Measurements from ENCODE around the gene KLHL40. TPM values are rescaled to one million over a fixed set of nuclear protein-coding genes. Genes with fewer than 3 reads are reported as not detected.
A peak's percentile ranks its signal among the peaks of the same experiment; 100 is the strongest.

The KLHL40 gene
- total and polyA plus RNA-seq, 5 experiments from 2014 or later, result not detected

GRCh38 chr3:42680806-42681205, 4.5 kb upstream of the KLHL40 start:
- H3K9me3 Mint-ChIP-seq, result peaks cover 6 to 33% (median 19%) of the 10 kb centered on the region in 9 donors
- H3K4me3 Mint-ChIP-seq, result no peak overlapping the region
- no peak for ATAC-seq
- POLR2A ChIA-PET, result no interaction called here
- DNase-seq, result no peak
- no peak overlapping the region for H3K27ac Mint-ChIP-seq
- H3K27me3 Mint-ChIP-seq, result peaks cover 6 to 34% (median 15%) of the 10 kb centered on the region in 5 donors
- peaks cover under 1 to 2% (median under 1%) of the 10 kb centered on the region in 4 donors for H3K4me1 Mint-ChIP-seq
- H3K36me3 Mint-ChIP-seq, result peaks cover 0 to 17% (median 8%) of the 10 kb centered on the region in 3 donors

- Mint-ChIP-seq H3K9me3 (peaks cover 6 to 27% (median 17%) of the 10 kb centered on the region in 9 donors), H3K27me3 (peaks cover 6 to 37% (median 19%) of the 10 kb centered on the region in 5 donors), H3K4me3 (no peak overlapping the region), H3K27ac (no peak overlapping the region), H3K4me1 (peaks cover 2 to 5% (median 2%) of the 10 kb centered on the region in 4 donors), H3K36me3 (peaks cover 0 to 17% (median 8%) of the 10 kb centered on the region in 3 donors)
- ATAC-seq (no peak), DNase-seq (peak in 1 of 10 donors; percentile 13)
- POLR2A ChIA-PET, result no interaction called here
These were observed 3.8 kb upstream of the KLHL40 start for GRCh38 chr3:42681361-42682038.

DNA sequence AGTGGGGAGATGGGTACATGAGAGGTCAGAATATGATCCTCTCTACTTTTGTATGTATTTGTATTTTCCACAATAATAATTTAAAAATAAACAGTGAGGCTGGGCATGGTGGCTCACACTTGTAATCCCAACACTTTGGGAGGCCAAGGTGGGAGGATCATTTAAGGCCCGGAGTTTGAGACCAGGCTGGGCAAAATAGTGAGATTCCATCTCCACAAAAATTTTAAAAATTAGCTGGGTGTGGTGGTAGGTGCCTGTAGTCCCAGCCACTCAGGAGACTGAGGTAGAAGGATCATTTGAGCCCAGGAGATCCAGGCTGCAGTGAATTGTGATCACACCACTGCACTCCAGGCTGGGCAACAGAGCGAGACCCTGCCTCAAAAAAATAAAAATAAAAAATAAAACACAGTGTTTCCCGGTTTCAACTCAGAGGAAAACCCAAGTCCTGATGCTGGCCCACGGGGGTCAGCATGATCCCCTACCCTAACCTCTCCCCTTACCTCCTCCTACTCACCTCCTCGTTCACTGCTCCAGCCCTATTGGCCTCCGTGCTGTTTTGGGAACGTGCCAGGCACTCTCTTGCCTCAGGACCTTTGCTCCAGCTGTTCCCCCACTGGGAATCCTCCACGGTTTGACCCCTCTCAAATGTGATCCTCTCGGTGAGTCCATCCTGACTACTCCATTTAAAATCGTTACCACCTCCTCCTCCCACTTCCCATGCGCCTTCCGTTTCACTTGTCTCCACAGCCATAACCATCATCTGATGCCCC, 2.9 kb upstream of the KLHL40 start:
- ATAC-seq (no peak), DNase-seq (peak in 1 of 10 donors; percentile 27)
- Mint-ChIP-seq H3K36me3 (peaks cover 0 to 15% (median 7%) of the 10 kb centered on the region in 3 donors), H3K9me3 (peaks cover 6 to 19% (median 14%) of the 10 kb centered on the region in 9 donors), H3K4me3 (no peak overlapping the region), H3K4me1 (peaks cover 2 to 5% (median 2%) of the 10 kb centered on the region in 4 donors), H3K27me3 (peaks cover 6 to 37% (median 19%) of the 10 kb centered on the region in 5 donors), H3K27ac (no peak overlapping the region)
- POLR2A ChIA-PET, result no interaction called here

DNA sequence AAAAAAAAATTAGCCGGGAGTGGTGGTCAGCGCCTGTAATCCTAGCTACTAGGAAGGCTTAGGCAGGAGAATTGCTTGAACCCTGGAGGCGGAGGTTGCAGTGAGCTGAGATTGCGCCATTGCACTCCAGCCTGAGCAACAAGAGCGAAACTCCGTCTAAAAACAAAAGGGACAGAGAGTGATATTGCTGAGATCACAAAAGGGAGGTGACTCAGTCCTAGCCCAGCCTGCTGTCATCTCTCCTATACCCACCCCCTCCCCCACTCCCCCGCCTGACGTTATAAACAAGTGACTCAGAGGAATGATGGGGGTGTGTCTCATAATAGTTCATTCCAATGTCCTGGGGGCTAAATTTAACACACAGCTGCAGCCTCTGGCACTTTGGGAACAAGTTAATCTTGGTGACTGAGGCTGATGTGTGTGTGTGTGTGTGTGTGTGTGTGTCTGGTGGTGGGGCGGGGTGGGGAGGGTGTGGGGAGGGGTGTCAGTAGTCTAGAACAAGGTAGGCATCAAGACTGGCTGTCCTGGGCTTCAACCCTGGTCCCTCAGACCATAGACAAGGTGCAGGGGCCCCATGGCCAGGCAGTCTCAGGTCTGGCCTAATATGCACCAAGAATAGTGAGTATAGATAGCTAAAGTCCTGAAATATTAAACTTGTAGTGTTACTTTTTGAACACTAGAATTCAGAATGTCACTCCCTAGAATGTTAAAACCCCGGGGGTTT, 1.3 kb upstream of the KLHL40 start:
- ATAC-seq (no peak), DNase-seq (peak in 1 of 10 donors; percentile 6)
- POLR2A ChIA-PET, result no interaction called here
- no peaks in the 10 kb centered on the region for H3K36me3 Mint-ChIP-seq
- H3K4me1 Mint-ChIP-seq, result peaks cover 2 to 5% (median 2%) of the 10 kb centered on the region in 4 donors
- H3K27me3 Mint-ChIP-seq, result peaks cover 6 to 36% (median 18%) of the 10 kb centered on the region in 5 donors
- peaks cover 0 to 6% (median under 1%) of the 10 kb centered on the region in 9 donors for H3K9me3 Mint-ChIP-seq
- no peak overlapping the region for H3K27ac Mint-ChIP-seq
- no peak overlapping the region for H3K4me3 Mint-ChIP-seq

GRCh38 chr3:42684632-42685362, 540 bp upstream of the KLHL40 start:
- POLR2A ChIA-PET, result no interaction called here
- Mint-ChIP-seq H3K4me3 (no peak overlapping the region), H3K27ac (no peak overlapping the region), H3K9me3 (peaks cover 0 to 3% (median 0%) of the 10 kb centered on the region in 9 donors), H3K4me1 (peaks cover 2 to 5% (median 2%) of the 10 kb centered on the region in 4 donors), H3K27me3 (peaks cover 6 to 36% (median 18%) of the 10 kb centered on the region in 5 donors), H3K36me3 (no peaks in the 10 kb centered on the region)
- ATAC-seq (no peak), DNase-seq (peak in 1 of 10 donors; percentile 18)

GRCh38 chr3:42685891-42686820, 819 bp downstream of the KLHL40 start:
- peaks cover 6 to 36% (median 16%) of the 10 kb centered on the region in 5 donors for H3K27me3 Mint-ChIP-seq
- peaks cover 2 to 5% (median 2%) of the 10 kb centered on the region in 4 donors for H3K4me1 Mint-ChIP-seq
- H3K36me3 Mint-ChIP-seq, result no peaks in the 10 kb centered on the region
- peak overlapping the region in 3 of 10 donors; percentile 41 to 56 (median 48) for H3K4me3 Mint-ChIP-seq
- ATAC-seq, result no peak
- no peak overlapping the region for H3K27ac Mint-ChIP-seq
- POLR2A ChIA-PET, result no interaction called here
- no peak for DNase-seq
- peaks cover 0 to 2% (median 0%) of the 10 kb centered on the region in 9 donors for H3K9me3 Mint-ChIP-seq

GRCh38 chr3:42686832-42687650, 1.7 kb downstream of the KLHL40 start:
- Mint-ChIP-seq H3K36me3 (no peaks in the 10 kb centered on the region), H3K4me3 (no peak overlapping the region), H3K27ac (no peak overlapping the region), H3K4me1 (peaks cover 2 to 5% (median 2%) of the 10 kb centered on the region in 4 donors), H3K9me3 (peaks cover 0 to 2% (median 0%) of the 10 kb centered on the region in 9 donors), H3K27me3 (peaks cover 6 to 36% (median 13%) of the 10 kb centered on the region in 5 donors)
- POLR2A ChIA-PET, result interaction anchor here (0.6 kb wide), 1 partner anchor 169 kb away, joined by 4 read pairs; no protein-coding TSS in a partner anchor
- no peak for DNase-seq
- ATAC-seq, result no peak

GRCh38 chr3:42688016-42688415, 2.7 kb downstream of the KLHL40 start:
- DNase-seq, result no peak
- H3K36me3 Mint-ChIP-seq, result no peaks in the 10 kb centered on the region
- peaks cover 0 to 2% (median 0%) of the 10 kb centered on the region in 9 donors for H3K9me3 Mint-ChIP-seq
- peaks cover 3 to 31% (median 9%) of the 10 kb centered on the region in 5 donors for H3K27me3 Mint-ChIP-seq
- no peak overlapping the region for H3K4me3 Mint-ChIP-seq
- peaks cover 2 to 5% (median 2%) of the 10 kb centered on the region in 4 donors for H3K4me1 Mint-ChIP-seq
- no peak overlapping the region for H3K27ac Mint-ChIP-seq
- POLR2A ChIA-PET, result no interaction called here
- no peak for ATAC-seq

- H3K27ac Mint-ChIP-seq, result no peak overlapping the region
These were observed 3.4 kb downstream of the KLHL40 start for GRCh38 chr3:42688487-42689420.

More at GRCh38 chr3:42688487-42689420, 3.4 kb downstream of the KLHL40 start:
- DNase-seq, result no peak
- peaks cover 0 to 2% (median 0%) of the 10 kb centered on the region in 9 donors for H3K9me3 Mint-ChIP-seq
- peaks cover 1 to 24% (median 8%) of the 10 kb centered on the region in 5 donors for H3K27me3 Mint-ChIP-seq
- ATAC-seq, result no peak
- no peaks in the 10 kb centered on the region for H3K36me3 Mint-ChIP-seq
- POLR2A ChIA-PET, result no interaction called here
- peaks cover 2 to 5% (median 2%) of the 10 kb centered on the region in 4 donors for H3K4me1 Mint-ChIP-seq
- no peak overlapping the region for H3K4me3 Mint-ChIP-seq
